Caco-2 (cell line): ENCODE results near the gene CITED1. TPM values are rescaled to one million over a fixed set of nuclear protein-coding genes. Genes with fewer than 3 reads are reported as not detected.

Source experiments
- BruUV-seq: library from RNA; stranded (reverse); fragments of 400-500 nt; replicated peaks from 2 replicates; lab custom pipeline; 2021; lab: Mats Ljungman, UMichigan
- CTCF ChIA-PET: fragments of 300-600 bp; sonication (Branson Sonifier 250); formaldehyde crosslinking; loops from one replicate; lab custom pipeline; 2022; ENCODE audit warnings: antibody characterized with exemption; lab: Charles Lee
- POLR2A ChIA-PET: fragments of 300-600 bp; sonication (Branson Sonifier 250); formaldehyde crosslinking; loops from one replicate; lab custom pipeline; 2022; ENCODE audit warnings: antibody characterized with exemption; lab: Charles Lee
- DNase-seq, 2 experiments: peaks; one replicate each; pipeline versions ENCODE4 v3.0.0 to v3.0.0-alpha.2; 2020 to 2022
- H3K27me3 ChIP-seq: replicated peaks from 2 replicates; pipeline ENCODE4 v1.6.0; 2011; ENCODE audit warnings: low read length; ENCODE audit not compliant: control insufficient read depth, insufficient read depth
- H3K36me3 ChIP-seq: 2 replicates; pipeline ENCODE4 v1.5.1; 2011; ENCODE audit warnings: low read length; ENCODE audit not compliant: control insufficient read depth, insufficient read depth
- H3K4me1 ChIP-seq: fragments of 250-450 bp; sonication (Bioruptor Pico); 2 replicates; pipeline ENCODE4 v1.5.1; 2020; ENCODE audit warnings: mild to moderate bottlenecking
- H3K4me3 ChIP-seq: 2 replicates; pipeline ENCODE4 v1.5.1; 2011; ENCODE audit warnings: low read depth, mild to moderate bottlenecking, control low read depth, low read length
- H3K9me3 ChIP-seq: fragments of 250-450 bp; sonication (Bioruptor Pico); 2 replicates; pipeline ENCODE4 v1.5.1; 2020; ENCODE audit warnings: mild to moderate bottlenecking, moderate library complexity
- H3K27ac Mint-ChIP-seq: one replicate; pipeline ENCODE4 v1.8.0; 2022; ENCODE audit warnings: mixed read lengths; ENCODE audit not compliant: unreplicated experiment
- H3K27me3 Mint-ChIP-seq: one replicate; pipeline ENCODE4 v1.8.0; 2022; ENCODE audit warnings: mixed read lengths; ENCODE audit not compliant: insufficient read depth, unreplicated experiment
- H3K36me3 Mint-ChIP-seq: one replicate; pipeline ENCODE4 v1.8.0; 2022; ENCODE audit warnings: mild to moderate bottlenecking, mixed read lengths; ENCODE audit not compliant: insufficient read depth, unreplicated experiment
- H3K4me1 Mint-ChIP-seq: one replicate; pipeline ENCODE4 v1.8.0; 2022; ENCODE audit warnings: low read depth, mixed read lengths; ENCODE audit not compliant: unreplicated experiment
- H3K4me3 Mint-ChIP-seq: one replicate; pipeline ENCODE4 v1.8.0; 2022; ENCODE audit warnings: mild to moderate bottlenecking, moderate library complexity, mixed read lengths; ENCODE audit not compliant: unreplicated experiment
- H3K9me3 Mint-ChIP-seq: one replicate; pipeline ENCODE4 v1.8.0; 2022; ENCODE audit warnings: mixed read lengths; ENCODE audit not compliant: unreplicated experiment
- CTCF ChIP-seq, 2 experiments: fragments of 200-600 bp in 1 of 2; IDR thresholded peaks; 1 replicate in 1 of 2; 2 replicates in 1 of 2; pipeline versions ENCODE4 v1.5.1 to v1.8.0; 2011 to 2022; ENCODE audit warnings: antibody characterized with exemption in 1 of 2, control low read depth in 1 of 2, inconsistent platforms in 1 of 2, low read depth in 1 of 2, low read length in 1 of 2, mild to moderate bottlenecking in 1 of 2, moderate library complexity in 1 of 2; ENCODE audit not compliant: insufficient read depth in 1 of 2, severe bottlenecking in 1 of 2, unreplicated experiment in 1 of 2
- intact Hi-C: fragments of 100-400 bp; cut with micrococcal nuclease; formaldehyde crosslinking; loops from one replicate; pipeline ENCODE4 v1.10.0; 2022; ENCODE audit not compliant: unreplicated experiment
- total RNA-seq: library from RNA; stranded (reverse); gene quantifications from 2 replicates; pipeline ENCODE4 v1.2.3, GENCODE V29; 2022

Gene CITED1
- total RNA-seq, 1 experiment from 2014 or later = 1.3 TPM

DNA sequence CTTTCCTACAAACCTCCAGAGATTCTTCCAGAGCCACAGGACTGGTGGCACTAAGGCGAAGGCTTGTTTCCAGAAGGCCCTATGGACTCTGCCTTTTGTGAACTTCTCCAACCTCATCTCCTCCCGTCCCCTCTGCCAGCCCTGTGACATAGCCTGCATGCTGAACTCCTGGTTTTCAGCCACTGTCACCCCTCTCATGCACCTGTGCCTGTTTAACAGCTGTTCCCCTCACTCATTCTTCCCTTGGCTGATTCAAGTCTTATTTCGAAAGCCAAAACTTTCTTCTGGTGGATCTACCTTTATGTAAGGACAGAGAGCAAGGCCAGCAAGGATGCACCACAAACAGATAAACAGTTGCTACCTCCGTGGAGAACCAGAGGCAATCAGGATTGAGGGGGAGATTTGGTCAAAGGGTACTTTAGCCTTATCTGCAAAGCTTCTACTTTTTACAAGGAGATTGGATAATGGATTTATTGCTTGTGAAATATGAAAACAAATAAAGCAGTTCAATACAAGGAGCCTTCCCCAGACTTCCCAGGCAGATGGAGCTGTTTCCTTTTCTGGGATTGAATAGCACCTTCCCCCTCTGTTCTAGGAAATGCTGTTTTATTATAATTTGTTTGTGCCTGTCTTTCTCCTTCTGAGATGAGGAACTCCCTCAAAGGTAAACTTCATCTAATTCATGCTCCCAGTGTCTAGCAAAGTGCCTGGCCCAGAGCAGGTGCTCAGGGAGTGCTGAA is 5.7 kb downstream of the CITED1 start:
- H3K4me1 Mint-ChIP-seq = peaks cover 6% of the 10 kb centered on the region
- DNase-seq = no peak
- CTCF ChIA-PET = interaction anchor here (1.0 kb wide), 1 partner anchor 255 kb away, joined by 3 read pairs; no protein-coding TSS in a partner anchor
- H3K4me3 ChIP-seq = no peak overlapping the region
- no peaks in the 10 kb centered on the region; the same call in 1 of the 2 replicates for H3K27me3 ChIP-seq
- H3K36me3 Mint-ChIP-seq = no peaks in the 10 kb centered on the region
- POLR2A ChIA-PET = no interaction called here
- H3K9me3 Mint-ChIP-seq = no peaks in the 10 kb centered on the region
- no peaks in the 10 kb centered on the region for H3K4me1 ChIP-seq
- intact Hi-C loops = loop anchor here (10.0 kb wide), 1 partner anchor 175 kb away; no protein-coding TSS in a partner anchor
- peaks cover 14% of the 10 kb centered on the region for H3K27me3 Mint-ChIP-seq
- no peaks in the 10 kb centered on the region for H3K9me3 ChIP-seq
- H3K36me3 ChIP-seq = no peaks in the 10 kb centered on the region
- peak in 1 of 2 experiments; percentile 15 for TF ChIP-seq CTCF (IDR thresholded peaks at IDR 0.05; ENCODE audit: insufficient read depth in 1 of 2, low read depth in 1 of 2, low read length in 1 of 2, severe bottlenecking in 1 of 2, unreplicated experiment in 1 of 2)
- H3K4me3 Mint-ChIP-seq = no peak overlapping the region
- no peak overlapping the region for H3K27ac Mint-ChIP-seq
- no TSS peak for BruUV-seq

DNA sequence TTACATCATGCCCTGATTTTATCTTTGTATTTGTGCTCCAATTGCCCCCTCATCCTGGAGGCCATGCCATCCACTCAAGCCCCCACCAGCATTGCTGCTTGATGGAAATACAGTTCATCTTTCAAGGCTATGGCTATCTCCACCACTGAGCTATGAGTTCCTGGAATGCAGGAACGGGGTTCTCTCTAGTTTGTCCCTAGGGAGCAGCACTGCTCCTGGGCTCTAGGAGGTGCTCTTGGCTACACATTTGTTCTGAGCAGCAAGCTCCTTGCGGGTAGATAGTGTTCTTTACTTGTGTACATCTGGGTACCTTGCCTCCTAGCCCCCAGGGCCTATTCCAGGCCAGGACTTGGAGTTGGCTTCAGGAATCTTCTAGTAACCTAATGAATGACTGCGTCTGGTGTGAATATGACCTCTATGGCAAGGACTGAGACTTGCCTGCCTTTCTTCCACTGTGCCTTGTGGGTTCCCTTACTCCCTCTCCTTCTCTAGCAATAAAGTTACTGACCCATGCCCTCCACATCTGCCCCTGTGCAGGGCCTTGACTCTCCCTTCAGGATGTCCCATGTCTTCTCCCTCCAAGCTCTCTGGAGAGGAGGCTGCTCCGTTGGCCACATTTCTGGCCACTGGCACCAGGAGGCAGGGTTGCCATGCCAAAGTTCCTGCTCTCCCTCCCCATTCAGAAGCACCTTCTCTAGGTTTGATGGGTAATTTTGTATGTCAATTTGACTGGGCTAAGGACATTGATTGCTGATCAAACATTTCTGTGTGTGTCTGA is 7.6 kb downstream of the CITED1 start:
- DNase-seq = peak in 1 of 2 experiments; percentile 7
- H3K9me3 Mint-ChIP-seq = no peaks in the 10 kb centered on the region
- no TSS peak for BruUV-seq
- H3K27ac Mint-ChIP-seq = no peak overlapping the region
- Histone ChIP-seq H3K4me1 (no peaks in the 10 kb centered on the region), H3K27me3 (no peaks in the 10 kb centered on the region), H3K9me3 (no peaks in the 10 kb centered on the region), H3K36me3 (no peaks in the 10 kb centered on the region), H3K4me3 (no peak overlapping the region)
- peaks cover 6% of the 10 kb centered on the region for H3K4me1 Mint-ChIP-seq
- peak in 1 of 2 experiments; percentile 20 for TF ChIP-seq CTCF (IDR thresholded peaks at IDR 0.05; ENCODE audit: insufficient read depth in 1 of 2, low read depth in 1 of 2, low read length in 1 of 2, severe bottlenecking in 1 of 2, unreplicated experiment in 1 of 2)
- ChIA-PET POLR2A (no interaction called here), CTCF (interaction anchor here (1.8 kb wide), 1 partner anchor 242 kb away, joined by 23 read pairs; no protein-coding TSS in a partner anchor)
- H3K27me3 Mint-ChIP-seq = peaks cover 9% of the 10 kb centered on the region
- intact Hi-C loops = loop anchor here (1.0 kb wide), 1 partner anchor 242 kb away; no protein-coding TSS in a partner anchor
- no peak overlapping the region for H3K4me3 Mint-ChIP-seq
- H3K36me3 Mint-ChIP-seq = no peaks in the 10 kb centered on the region

- POLR2A ChIA-PET = no interaction called here
- CTCF ChIA-PET = no interaction called here
Measured at GRCh38 chrX:72296991-72297390, 8.7 kb downstream of the CITED1 start.

More at GRCh38 chrX:72296991-72297390, 8.7 kb downstream of the CITED1 start:
- Mint-ChIP-seq H3K27ac (no peak overlapping the region), H3K27me3 (peaks cover 8% of the 10 kb centered on the region), H3K36me3 (no peaks in the 10 kb centered on the region), H3K9me3 (no peaks in the 10 kb centered on the region), H3K4me3 (no peak overlapping the region), H3K4me1 (peaks cover 6% of the 10 kb centered on the region)
- no peak for TF ChIP-seq CTCF (IDR thresholded peaks at IDR 0.05; ENCODE audit: insufficient read depth in 1 of 2, low read depth in 1 of 2, low read length in 1 of 2, severe bottlenecking in 1 of 2, unreplicated experiment in 1 of 2)
- H3K27me3 ChIP-seq = no peaks in the 10 kb centered on the region
- no peak for DNase-seq
- no peak overlapping the region for H3K4me3 ChIP-seq
- BruUV-seq = no TSS peak
- H3K4me1 ChIP-seq = no peaks in the 10 kb centered on the region
- intact Hi-C loops = no loop called here
- H3K9me3 ChIP-seq = no peaks in the 10 kb centered on the region
- H3K36me3 ChIP-seq = no peaks in the 10 kb centered on the region
